ENCODE measurements around the gene FAM13A.
A peak's percentile ranks its signal among the peaks of the same experiment; 100 is the strongest.

Gene FAM13A

GRCh38 chr4:88737307-88737941 is 319.6 kb downstream of the FAM13A start:
- DNase-seq = no peak

- no peak for DNase-seq
Measured at GRCh38 chr4:88736264-88736663, 320.7 kb downstream of the FAM13A start.

GRCh38 chr4:88735564-88735963 is 321.4 kb downstream of the FAM13A start:
- no peak for DNase-seq

GRCh38 chr4:88734403-88734949 is 322.5 kb downstream of the FAM13A start:
- DNase-seq = no peak

- no peak for DNase-seq
Measured at GRCh38 chr4:88732714-88733368, 324.1 kb downstream of the FAM13A start.

- no peak for DNase-seq
Measured at GRCh38 chr4:88731381-88731780, 325.6 kb downstream of the FAM13A start.

- no peak for DNase-seq
Measured at GRCh38 chr4:88730811-88731210, 326.2 kb downstream of the FAM13A start.

GRCh38 chr4:88729146-88729760 is 327.7 kb downstream of the FAM13A start:
- DNase-seq = no peak

GRCh38 chr4:88728146-88728545 is 328.8 kb downstream of the FAM13A start:
- DNase-seq = no peak

GRCh38 chr4:88725986-88726385 is 331.0 kb downstream of the FAM13A start:
- no peak for DNase-seq

- DNase-seq = no peak
Measured at GRCh38 chr4:88725143-88725542, 331.8 kb downstream of the FAM13A start.

- no peak for DNase-seq
Measured at GRCh38 chr4:88724406-88724805, 332.6 kb downstream of the FAM13A start.

GRCh38 chr4:88722828-88723227 is 334.2 kb downstream of the FAM13A start:
- no peak for DNase-seq

- DNase-seq = no peak
Measured at GRCh38 chr4:88722276-88722780, 334.7 kb downstream of the FAM13A start.

- no peak for DNase-seq
Measured at GRCh38 chr4:88720451-88721428, 336.2 kb downstream of the FAM13A start.

- no peak for DNase-seq
Measured at GRCh38 chr4:88719381-88719780, 337.6 kb downstream of the FAM13A start.

GRCh38 chr4:88718098-88718497 is 338.9 kb downstream of the FAM13A start:
- DNase-seq = no peak

- no peak for DNase-seq
Measured at GRCh38 chr4:88713782-88714181, 343.2 kb downstream of the FAM13A start.

GRCh38 chr4:88709989-88710388 is 347.0 kb downstream of the FAM13A start:
- peak; percentile 18 for DNase-seq

- no peak for DNase-seq
Measured at GRCh38 chr4:88706574-88706973, 350.4 kb downstream of the FAM13A start.

GRCh38 chr4:88705805-88706492 is 351.0 kb downstream of the FAM13A start:
- no peak for DNase-seq

GRCh38 chr4:88705223-88705622 is 351.8 kb downstream of the FAM13A start:
- DNase-seq = no peak
